DMS153 (cell line): Measurements from ENCODE around the gene OVAAL.

Experiments
- DNase-seq: peaks from one replicate; lab custom pipeline; 2025; lab: John Stamatoyannopoulos, UW

OVAAL gene

DNA sequence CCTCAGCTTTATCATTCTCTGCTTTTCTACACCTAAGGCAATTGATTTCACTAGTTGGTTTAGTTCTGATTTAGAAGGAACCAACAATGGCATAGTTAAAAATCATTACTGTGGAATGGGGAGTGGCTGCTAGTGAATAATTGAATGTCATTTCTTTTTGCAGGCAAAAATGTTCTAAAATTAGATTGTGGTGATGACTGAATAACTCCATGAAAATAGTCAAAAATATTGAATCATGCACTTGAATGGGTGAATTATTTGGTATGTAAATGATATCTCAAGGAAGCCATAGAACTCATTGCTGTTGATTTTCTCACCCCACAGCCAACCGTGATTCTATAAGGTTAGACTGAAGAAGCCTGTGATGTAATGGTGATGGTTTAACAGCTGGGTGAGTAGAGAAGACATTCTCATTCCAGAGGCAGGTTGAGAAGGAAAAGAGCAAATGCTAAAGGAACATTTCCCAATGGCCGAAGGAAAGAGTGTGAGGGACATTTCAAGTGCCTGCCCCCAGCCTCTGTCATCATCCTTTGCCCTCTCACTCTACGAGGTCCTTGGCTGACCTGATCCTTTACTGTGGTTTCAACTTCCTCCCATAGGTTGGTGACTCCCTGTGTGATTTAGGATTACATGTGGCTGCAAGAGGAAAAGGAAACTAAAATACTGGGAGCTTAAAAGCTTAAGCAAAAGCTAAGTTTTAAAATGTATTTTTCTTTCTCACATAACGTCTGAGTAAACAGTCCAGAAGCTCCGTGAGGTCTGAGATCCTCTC, 12.5 kb downstream of the OVAAL start:
- DNase-seq = no peak

GRCh38 chr1:180571832-180572636, 13.3 kb downstream of the OVAAL start:
- peak; percentile 40 for DNase-seq

GRCh38 chr1:180572760-180573159, 14.0 kb downstream of the OVAAL start:
- DNase-seq = no peak

DNA sequence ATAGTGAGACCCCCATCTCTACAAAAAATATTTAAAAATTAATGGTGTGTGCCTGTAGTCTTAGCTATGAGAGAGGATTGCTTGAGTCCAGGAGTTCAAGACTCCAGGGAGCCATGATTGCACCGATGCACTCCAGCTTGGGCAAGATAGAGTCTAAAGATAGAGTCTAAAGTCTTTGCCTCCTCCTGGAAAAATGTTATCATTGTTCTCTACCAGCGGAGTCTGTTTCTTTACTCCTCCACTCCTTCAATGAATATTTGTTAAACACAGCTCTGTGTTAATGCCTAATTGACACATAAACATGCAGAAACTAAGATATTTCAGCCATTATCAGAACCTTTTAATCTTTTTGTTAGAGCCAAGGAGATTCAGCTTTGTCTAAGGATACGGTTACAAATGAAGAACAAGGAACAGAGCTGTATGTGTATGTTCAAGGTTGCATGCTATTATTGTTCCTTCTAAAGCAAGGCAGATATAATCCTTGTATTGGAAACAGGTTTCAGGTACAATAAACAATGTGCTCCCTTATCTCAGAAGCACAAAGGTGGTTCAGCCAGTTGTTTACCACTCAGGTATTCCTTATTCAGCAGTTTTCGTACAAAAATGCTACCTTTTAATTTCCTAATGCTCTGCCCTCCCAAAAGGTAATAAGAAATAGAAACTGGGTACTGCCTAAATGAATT, 15.4 kb downstream of the OVAAL start:
- no peak for DNase-seq

- no peak for DNase-seq
Observed at GRCh38 chr1:180577361-180577760, 18.6 kb downstream of the OVAAL start.

DNA sequence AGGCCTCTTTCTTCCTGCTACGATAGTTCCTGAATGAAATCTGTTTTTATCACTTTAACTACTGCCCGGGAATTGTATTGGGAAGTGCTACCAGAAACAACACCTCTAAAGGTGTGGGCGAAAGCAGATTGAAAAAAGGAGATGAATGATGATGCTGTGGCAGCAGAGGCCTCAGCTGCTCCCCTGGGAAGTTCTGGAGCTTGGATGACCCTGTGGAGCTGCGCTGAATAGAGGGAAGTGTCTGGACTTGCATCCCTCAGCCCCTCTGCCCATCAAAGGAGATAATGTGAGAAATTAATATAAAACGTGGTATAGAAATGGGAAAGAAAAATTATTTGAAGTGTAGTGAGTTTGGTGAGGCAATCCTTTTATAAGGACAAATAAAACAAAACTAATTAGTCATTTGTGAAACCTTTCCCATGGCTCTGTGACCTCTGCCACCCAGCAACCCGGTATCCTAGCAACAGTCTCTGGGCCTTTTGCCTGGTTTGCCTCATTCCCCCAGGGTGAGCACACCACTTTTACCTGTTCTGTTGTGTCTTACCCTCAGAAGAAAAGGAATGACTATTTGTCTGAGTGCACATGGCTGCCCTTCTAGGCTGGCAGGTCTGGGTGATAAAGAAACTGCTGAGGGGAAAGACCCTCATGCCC, 21.3 kb downstream of the OVAAL start:
- peak; percentile 48 for DNase-seq

DNA sequence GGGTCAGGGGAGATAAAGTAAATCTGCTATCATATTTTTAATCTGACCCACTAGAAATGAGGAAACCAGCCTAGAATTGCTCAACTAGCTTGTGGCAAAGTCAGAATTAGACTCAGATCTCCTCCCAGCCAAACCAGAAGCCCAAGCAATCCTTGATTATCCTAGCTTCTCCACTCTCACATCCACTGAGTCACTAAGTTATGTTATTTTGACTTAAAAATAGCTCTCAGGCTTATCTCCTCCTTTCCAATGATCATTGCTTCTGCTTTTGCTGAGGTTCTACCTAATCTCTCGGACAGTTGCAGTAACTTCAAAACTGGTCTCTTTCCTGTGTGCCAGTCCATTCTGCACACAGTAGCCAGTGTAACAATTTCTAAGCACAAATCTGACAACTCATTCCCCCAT, 22.9 kb downstream of the OVAAL start:
- DNase-seq = no peak

DNA sequence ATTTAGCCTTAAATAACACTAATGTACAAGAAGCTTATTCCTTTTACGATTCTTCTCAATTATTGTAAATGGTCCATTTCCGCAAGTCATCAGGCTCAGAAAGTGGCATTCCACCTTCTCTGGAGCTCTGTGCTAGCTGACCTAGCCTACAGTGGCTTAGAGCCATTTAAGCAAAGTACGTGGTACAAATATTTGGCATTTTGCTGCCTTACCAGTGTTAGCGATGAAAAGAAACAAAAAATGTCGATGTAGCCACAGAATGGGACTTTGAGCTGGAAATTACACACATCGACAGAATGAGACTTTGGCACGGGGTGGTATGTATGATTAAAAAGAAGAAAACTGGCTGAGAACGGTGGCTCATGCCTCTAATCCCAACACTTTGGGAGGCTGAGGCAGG, 26.1 kb downstream of the OVAAL start:
- DNase-seq = no peak

DNA sequence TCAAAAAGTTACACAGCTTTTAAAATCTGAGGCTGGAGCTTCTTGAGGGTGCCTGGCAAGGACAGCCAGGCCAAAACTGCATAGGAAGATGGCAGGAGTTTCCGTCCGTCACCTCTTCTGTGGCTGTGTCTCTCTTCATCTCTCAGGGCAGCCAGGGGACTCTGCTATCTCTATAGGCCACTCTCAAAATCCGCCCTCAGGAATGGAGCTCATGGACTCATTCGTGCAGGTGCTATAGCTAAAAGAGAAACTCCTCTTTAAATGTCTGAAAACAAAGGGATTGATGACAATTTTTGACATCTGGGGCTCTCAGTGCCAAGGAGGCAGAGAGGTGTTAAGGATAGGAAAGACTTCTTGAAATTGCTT, 27.2 kb downstream of the OVAAL start:
- no peak for DNase-seq

DNA sequence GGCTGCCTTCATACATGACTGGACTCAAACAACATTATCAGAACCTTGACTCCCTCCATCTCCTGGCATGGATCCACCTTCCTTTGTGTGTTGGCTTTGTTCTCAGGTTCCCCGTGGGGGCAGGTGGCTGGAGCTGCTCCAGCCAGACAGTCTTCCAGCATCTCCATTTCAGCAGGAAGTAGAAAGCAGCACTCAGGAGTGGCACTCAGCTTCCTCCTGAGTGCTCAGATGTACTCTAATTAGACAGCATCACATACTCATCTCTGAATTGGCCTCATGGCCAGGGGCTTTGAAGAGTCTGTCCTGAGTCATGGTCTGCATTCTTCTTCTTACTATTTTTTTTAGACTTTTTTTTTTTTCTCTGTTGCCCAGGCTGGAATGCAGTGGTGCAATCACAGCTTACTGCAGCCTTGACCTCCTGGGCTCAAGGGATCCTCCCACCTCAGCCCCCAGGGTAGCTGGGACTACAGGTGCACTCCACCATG, 27.9 kb downstream of the OVAAL start:
- DNase-seq = peak; percentile 94

DNA sequence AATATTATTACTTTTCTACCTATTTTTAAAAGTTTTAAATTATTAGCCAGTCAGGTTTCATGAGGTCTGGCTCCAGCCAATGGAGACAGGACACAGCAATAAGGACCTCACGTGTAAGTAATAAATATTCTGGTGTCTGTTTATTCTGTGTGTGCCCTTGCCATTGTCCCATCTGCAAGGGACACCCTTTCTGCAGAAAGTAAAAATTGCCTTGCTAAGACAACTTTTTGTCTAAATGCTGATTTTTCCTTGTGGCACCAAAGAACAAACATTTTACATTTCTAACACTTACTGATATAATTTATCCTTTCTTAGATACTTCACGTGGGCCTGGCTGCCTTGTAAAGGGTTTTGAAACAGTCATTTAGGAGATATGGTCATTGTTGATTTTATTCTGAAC, 29.4 kb downstream of the OVAAL start:
- no peak for DNase-seq

- no peak for DNase-seq
Observed at GRCh38 chr1:180590889-180591288, 32.1 kb downstream of the OVAAL start.

DNA sequence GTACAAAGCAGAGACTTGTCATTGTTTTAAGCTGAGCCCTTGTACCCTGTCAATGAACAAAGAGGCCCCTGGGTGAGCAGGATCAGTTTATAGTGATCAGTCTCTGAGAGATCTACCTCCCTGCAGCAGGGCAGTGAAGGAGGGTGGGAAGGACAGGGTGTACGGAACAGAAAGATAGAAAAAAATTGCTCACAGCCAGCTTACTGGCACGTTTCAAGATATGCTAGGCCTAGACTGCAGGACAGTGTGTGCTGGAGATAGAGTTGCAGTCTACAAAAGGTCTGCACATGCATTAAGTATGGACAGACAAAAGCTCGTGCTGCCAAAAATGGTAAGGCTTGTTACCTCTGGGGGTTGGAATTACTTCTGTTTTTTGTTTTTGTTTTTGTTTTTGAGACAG, 34.6 kb downstream of the OVAAL start:
- no peak for DNase-seq

DNA sequence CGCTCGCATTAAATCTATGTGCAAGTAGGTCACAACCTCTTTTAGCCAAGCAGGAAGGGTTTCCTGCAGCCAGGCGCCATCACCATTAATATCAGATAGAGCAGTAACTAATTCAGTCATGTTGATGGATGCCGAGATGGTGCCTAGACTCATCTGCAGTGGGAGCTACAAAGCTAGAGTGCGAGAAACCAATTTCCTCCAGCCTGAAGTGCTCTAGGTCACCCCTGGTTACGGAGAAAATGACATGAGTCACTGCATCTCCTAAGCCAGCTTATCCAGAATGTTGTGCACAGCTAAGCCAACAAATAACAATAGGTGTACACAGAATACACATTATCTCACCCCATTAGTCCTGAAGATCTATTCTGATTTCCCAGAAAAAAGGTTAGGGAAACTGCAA, 36.0 kb downstream of the OVAAL start:
- peak; percentile 97 for DNase-seq

DNA sequence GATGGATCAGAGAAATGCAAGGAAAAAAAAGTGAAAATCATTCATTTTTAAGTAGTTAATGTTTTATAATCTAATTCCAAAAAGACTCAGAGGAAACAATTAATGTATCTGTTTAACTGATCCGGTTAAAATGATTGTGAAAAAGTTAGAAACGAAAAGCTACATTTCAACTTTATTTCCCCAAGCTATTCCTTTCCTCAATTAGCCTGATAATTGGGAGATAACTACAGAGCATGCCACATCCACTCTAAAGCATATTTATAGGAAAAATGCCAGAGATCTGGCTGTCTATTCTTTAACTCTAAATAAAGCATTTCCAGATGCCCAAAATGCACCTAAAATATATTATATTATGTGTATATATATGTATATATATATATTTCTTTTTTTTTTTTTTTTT, 37.2 kb downstream of the OVAAL start:
- DNase-seq = no peak

- DNase-seq = no peak
Observed at GRCh38 chr1:180597520-180597919, 38.8 kb downstream of the OVAAL start.

GRCh38 chr1:180598333-180598974, 39.7 kb downstream of the OVAAL start:
- no peak for DNase-seq

GRCh38 chr1:180600343-180600742, 41.6 kb downstream of the OVAAL start:
- DNase-seq = no peak

DNA sequence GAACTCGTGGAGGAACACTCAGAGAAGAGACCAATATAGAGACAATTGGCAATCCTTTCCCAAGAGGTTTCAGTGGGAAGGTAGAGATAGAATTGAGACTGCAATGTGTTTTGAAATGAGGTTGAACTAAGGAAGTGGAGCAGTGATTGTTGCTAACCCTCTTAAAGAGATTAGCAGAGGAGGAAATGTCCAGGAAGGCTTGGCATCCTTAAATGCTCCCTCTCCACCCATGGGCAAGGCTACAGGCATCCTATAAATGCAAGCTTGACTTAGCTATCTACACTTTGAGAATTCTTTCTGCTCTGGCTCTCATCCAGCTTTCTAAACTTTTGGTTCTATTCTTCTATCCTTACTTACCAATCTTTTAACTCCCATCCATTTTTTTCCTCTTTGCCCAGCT, 42.7 kb downstream of the OVAAL start:
- no peak for DNase-seq

DNA sequence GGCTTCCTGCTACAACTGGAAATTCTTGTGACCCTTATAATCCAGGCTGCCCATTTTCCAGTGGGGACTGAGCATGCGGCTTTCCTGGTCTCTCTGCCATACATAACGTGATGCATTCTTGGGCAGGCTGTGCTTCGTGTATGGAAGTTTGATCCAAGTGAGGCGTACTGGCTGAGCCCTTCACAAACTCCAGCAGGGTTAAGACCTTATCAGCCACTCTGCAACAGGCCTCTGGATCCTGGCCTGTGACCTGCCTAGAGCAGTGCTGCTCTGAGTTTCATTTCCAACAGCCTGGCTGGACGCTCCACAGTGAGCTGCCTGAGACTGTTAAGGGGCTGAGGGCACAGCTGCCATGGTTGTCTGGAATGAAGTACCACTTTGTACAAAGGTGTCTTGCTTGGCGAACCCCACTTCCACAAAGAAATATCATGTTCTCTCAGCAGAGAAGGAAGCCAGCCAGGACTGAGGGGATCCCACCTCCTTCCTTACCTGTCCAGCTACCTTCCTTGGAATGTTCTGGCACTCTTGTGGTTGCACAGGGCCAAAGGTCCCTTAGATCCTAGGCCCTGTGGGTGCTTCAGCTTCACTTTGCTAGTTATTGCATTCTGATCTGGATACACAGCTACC, 44.6 kb downstream of the OVAAL start:
- DNase-seq = no peak

DNA sequence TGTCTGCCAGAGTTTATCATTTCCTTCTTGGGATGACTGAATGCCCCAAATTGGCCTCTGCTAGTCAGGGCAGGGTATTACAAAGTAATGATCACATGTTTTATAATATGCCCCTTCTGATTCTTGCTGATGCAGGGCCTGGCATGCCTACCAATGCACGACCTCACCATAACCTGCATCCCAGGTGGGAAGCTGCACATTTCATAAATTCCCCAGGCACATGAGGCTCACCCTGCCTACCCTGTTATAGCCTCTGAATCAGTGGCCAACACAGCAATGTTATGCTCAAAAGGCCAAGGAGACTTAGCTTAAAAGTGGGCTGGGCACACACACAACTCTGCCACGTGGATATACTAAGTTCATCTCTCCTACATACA, 45.1 kb downstream of the OVAAL start:
- DNase-seq = no peak
